Stomach (tissue), 9 donors: ENCODE data around the gene OBSCN. TPM values are rescaled to one million over a fixed set of nuclear protein-coding genes. Genes with fewer than 3 reads are reported as not detected.

Source experiments
- DNase-seq, 2 donors: peaks; one replicate each; pipeline versions ENCODE4 v3.0.0 to v3.0.0-alpha.2; 2013 to 2019
- H3K27ac ChIP-seq, 5 donors: fragments of 200-600 bp in 4 of 5; sonication (generic) in 4 of 5; one replicate each; pipeline ENCODE4 v1.5.1; 2013 to 2019; ENCODE audit warnings: mild to moderate bottlenecking in 1 of 5, moderate library complexity in 1 of 5
- H3K27me3 ChIP-seq, 3 donors: fragments of 200-600 bp; sonication (generic); one replicate each; pipeline ENCODE4 v1.5.1; 2017 to 2019; ENCODE audit warnings: mixed run types in 1 of 3
- H3K36me3 ChIP-seq, 4 donors: fragments of 200-600 bp; sonication (generic); 1 replicate in 3 of 4; 2 replicates in 1 of 4; pipeline ENCODE4 v1.5.1; 2016 to 2019
- H3K4me1 ChIP-seq, 4 donors: fragments of 200-600 bp; sonication (generic); one replicate each; pipeline ENCODE4 v1.5.1; 2016 to 2019
- H3K4me3 ChIP-seq, 4 donors: fragments of 200-600 bp; sonication (generic) in 3 of 4; one replicate each; pipeline ENCODE4 v1.5.1; 2016 to 2019; ENCODE audit warnings: mild to moderate bottlenecking in 1 of 4
- H3K9me3 ChIP-seq, 4 donors: fragments of 200-600 bp; sonication (generic); one replicate each; pipeline ENCODE4 v1.5.1; 2016 to 2019
- CTCF ChIP-seq, 7 experiments: fragments of 450-650 bp in 4 of 7; fragments of 200-600 bp in 3 of 7; sonication (generic) in 3 of 7; IDR thresholded peaks; one replicate each; pipeline ENCODE4 v1.5.1; 2016 to 2019; ENCODE audit warnings: antibody characterized with exemption in 7 of 7, control low read depth in 2 of 7, mild to moderate bottlenecking in 1 of 7
- EP300 ChIP-seq: sonication (generic); formaldehyde crosslinking; IDR thresholded peaks from one replicate; pipeline ENCODE4 v1.6.1; 2017; ENCODE audit warnings: antibody characterized with exemption
- POLR2A ChIP-seq, 4 donors: fragments of 450-650 bp; IDR thresholded peaks; one replicate each; pipeline ENCODE4 v1.6.1; 2016; ENCODE audit warnings: antibody characterized with exemption in 4 of 4, control low read depth in 2 of 4, mild to moderate bottlenecking in 1 of 4, moderate library complexity in 1 of 4
- POLR2AphosphoS5 ChIP-seq, 3 donors: sonication (generic); formaldehyde crosslinking; IDR thresholded peaks; one replicate each; pipeline ENCODE4 v1.6.1; 2016; ENCODE audit warnings: antibody characterized with exemption in 3 of 3
- WGBS, 5 donors: extraction: QIAGEN DNeasy Blood & Tissue Kit in 3 of 5; methylation state at CpG; one replicate each; pipeline versions ENCODE4 v1.1.5 to v1.1.7; 2013 to 2018; 5-methylcytosine and 5-hydroxymethylcytosine counted together
- intact Hi-C: fragments of 100-400 bp; cut with DNase I; formaldehyde crosslinking; loops from one replicate; pipeline ENCODE4 v1.15.1; 2023; ENCODE audit warnings: low total_unique reads
- polyA plus RNA-seq, 3 donors: library from polyadenylated mRNA; stranded (reverse); fragments of 200-250 nt; gene quantifications; one replicate each; pipeline ENCODE4 v1.2.3, GENCODE V29; 2013
- total RNA-seq, 5 donors: library from RNA; depleted of rRNA; stranded (reverse); fragments of >200 nt; gene quantifications; one replicate each; pipeline versions ENCODE4 v1.1.0 to v1.2.3, GENCODE V29; 2014 to 2016
- donor health status: healthy with polysubstance abuse.
- donor health status: Bipolar disorder and iron deficiency.
- donor health status: healthy.

The OBSCN gene
- total and polyA plus RNA-seq, 8 donors: 7.2 to 111 (median 24.7) TPM

GRCh38 chr1:228259368-228259894 is 51.6 kb downstream of the OBSCN start:
- DNase-seq: no peak
- intact Hi-C loops: no loop called here
- 91 to 97% (median 95%) methylated on average over 7 to 9 of the region's 9 CpGs for WGBS, 5 donors
- H3K9me3 ChIP-seq: peaks cover 0 to 16% (median 7%) of the 10 kb centered on the region in 4 donors
- TF ChIP-seq CTCF (IDR thresholded peaks at IDR 0.05) (no peak), EP300 (no peak), POLR2A (IDR thresholded peaks at IDR 0.05) (no peak), POLR2AphosphoS5 (IDR thresholded peaks at IDR 0.05) (no peak)
- no peaks in the 10 kb centered on the region for H3K27me3 ChIP-seq
- H3K4me3 ChIP-seq: no peak overlapping the region
- H3K4me1 ChIP-seq: no peaks in the 10 kb centered on the region
- H3K36me3 ChIP-seq: peaks cover 0 to 50% (median 13%) of the 10 kb centered on the region in 4 donors
- H3K27ac ChIP-seq: no peak overlapping the region

- Histone ChIP-seq H3K4me3 (no peak overlapping the region), H3K4me1 (no peaks in the 10 kb centered on the region), H3K27ac (no peak overlapping the region), H3K9me3 (peaks cover 0 to 16% (median 7%) of the 10 kb centered on the region in 4 donors), H3K36me3 (peaks cover 0 to 52% (median 13%) of the 10 kb centered on the region in 4 donors), H3K27me3 (no peaks in the 10 kb centered on the region)
- no peak for TF ChIP-seq POLR2A (IDR thresholded peaks at IDR 0.05)
- TF ChIP-seq POLR2AphosphoS5 (IDR thresholded peaks at IDR 0.05): no peak
- TF ChIP-seq CTCF (IDR thresholded peaks at IDR 0.05): no peak
- TF ChIP-seq EP300: no peak
- intact Hi-C loops: no loop called here
- DNase-seq: no peak
- WGBS, 5 donors: 67 to 91% (median 77%) methylated on average over 3 of the region's 3 CpGs
These were observed 52.1 kb downstream of the OBSCN start for GRCh38 chr1:228259951-228260350.

GRCh38 chr1:228261706-228262105 is 53.9 kb downstream of the OBSCN start:
- H3K9me3 ChIP-seq: peaks cover 0 to 16% (median 7%) of the 10 kb centered on the region in 4 donors
- H3K27me3 ChIP-seq: no peaks in the 10 kb centered on the region
- WGBS, 5 donors: 43 to 85% (median 75%) methylated on average over 1 of the region's 1 CpG
- no peaks in the 10 kb centered on the region for H3K4me1 ChIP-seq
- no peak for TF ChIP-seq POLR2AphosphoS5 (IDR thresholded peaks at IDR 0.05)
- no peak for TF ChIP-seq POLR2A (IDR thresholded peaks at IDR 0.05)
- no peak for TF ChIP-seq CTCF (IDR thresholded peaks at IDR 0.05)
- no peak for TF ChIP-seq EP300
- intact Hi-C loops: no loop called here
- H3K36me3 ChIP-seq: peaks cover 0 to 39% (median 10%) of the 10 kb centered on the region in 4 donors
- H3K27ac ChIP-seq: no peak overlapping the region
- DNase-seq: no peak
- H3K4me3 ChIP-seq: no peak overlapping the region

- Histone ChIP-seq H3K9me3 (peaks cover 0 to 16% (median 7%) of the 10 kb centered on the region in 4 donors), H3K4me1 (no peaks in the 10 kb centered on the region), H3K27me3 (no peaks in the 10 kb centered on the region), H3K27ac (no peak overlapping the region), H3K36me3 (peaks cover 0 to 34% (median 8%) of the 10 kb centered on the region in 4 donors), H3K4me3 (no peak overlapping the region)
- DNase-seq: no peak
- no peak for TF ChIP-seq EP300
- TF ChIP-seq POLR2A (IDR thresholded peaks at IDR 0.05): no peak
- TF ChIP-seq CTCF (IDR thresholded peaks at IDR 0.05): no peak
- TF ChIP-seq POLR2AphosphoS5 (IDR thresholded peaks at IDR 0.05): no peak
- 90 to 100% (median 100%) methylated on average over 1 of the region's 1 CpG for WGBS, 5 donors
- intact Hi-C loops: no loop called here
These were observed 54.6 kb downstream of the OBSCN start for GRCh38 chr1:228262475-228262874.
